Glomerular visceral epithelial cell (primary cell): ENCODE measurements around the gene KIF2A.
A peak's percentile ranks its signal among the peaks of the same experiment; 100 is the strongest.
"Not testable (repeated sequence)": the region's sequence is repeated elsewhere in the genome, so short reads cannot be mapped to it uniquely, and the experiment has no call there.

Experiments used
- DNase-seq: peaks from one replicate; pipeline ENCODE4 v3.0.0-alpha.2; 2016; ENCODE audit errors: extremely low spot score

KIF2A gene

GRCh38 chr5:62291829-62292228 is 14.2 kb upstream of the KIF2A start:
- not testable (repeated sequence) for DNase-seq

- peak; percentile 17 for DNase-seq
These were observed 9.0 kb upstream of the KIF2A start for GRCh38 chr5:62296998-62297397.

GRCh38 chr5:62298118-62298517 is 7.9 kb upstream of the KIF2A start:
- no peak for DNase-seq

- DNase-seq = no peak
These were observed 6.9 kb upstream of the KIF2A start for GRCh38 chr5:62299101-62299500.

GRCh38 chr5:62299600-62299999 is 6.4 kb upstream of the KIF2A start:
- no peak for DNase-seq

- DNase-seq = no peak
These were observed 670 bp upstream of the KIF2A start for GRCh38 chr5:62305358-62305714.

- no peak for DNase-seq
These were observed 403 bp downstream of the KIF2A start for GRCh38 chr5:62306323-62306895.

- DNase-seq = peak; percentile 41
These were observed 1.1 kb downstream of the KIF2A start for GRCh38 chr5:62306896-62307689.

- DNase-seq = no peak
These were observed 2.4 kb downstream of the KIF2A start for GRCh38 chr5:62308439-62308838.

- DNase-seq = no peak
These were observed 3.1 kb downstream of the KIF2A start for GRCh38 chr5:62309107-62309506.

- DNase-seq = no peak
These were observed 4.6 kb downstream of the KIF2A start for GRCh38 chr5:62310426-62311143.

GRCh38 chr5:62312036-62312435 is 6.0 kb downstream of the KIF2A start:
- no peak for DNase-seq

GRCh38 chr5:62312674-62313073 is 6.7 kb downstream of the KIF2A start:
- DNase-seq = no peak

- no peak for DNase-seq
These were observed 8.3 kb downstream of the KIF2A start for GRCh38 chr5:62314213-62314830.

- no peak for DNase-seq
These were observed 9.6 kb downstream of the KIF2A start for GRCh38 chr5:62315376-62316175.

GRCh38 chr5:62316176-62316502 is 10.1 kb downstream of the KIF2A start:
- no peak for DNase-seq

- no peak for DNase-seq
These were observed 11.8 kb downstream of the KIF2A start for GRCh38 chr5:62317810-62318209.

GRCh38 chr5:62322484-62322883 is 16.5 kb downstream of the KIF2A start:
- DNase-seq = no peak

GRCh38 chr5:62326302-62326701 is 20.3 kb downstream of the KIF2A start:
- no peak for DNase-seq

- DNase-seq = no peak
These were observed 20.7 kb downstream of the KIF2A start for GRCh38 chr5:62326702-62327101.

GRCh38 chr5:62327138-62328053 is 21.4 kb downstream of the KIF2A start:
- DNase-seq = no peak
